ENCODE data around the gene PTPRD.

PTPRD gene

DNA sequence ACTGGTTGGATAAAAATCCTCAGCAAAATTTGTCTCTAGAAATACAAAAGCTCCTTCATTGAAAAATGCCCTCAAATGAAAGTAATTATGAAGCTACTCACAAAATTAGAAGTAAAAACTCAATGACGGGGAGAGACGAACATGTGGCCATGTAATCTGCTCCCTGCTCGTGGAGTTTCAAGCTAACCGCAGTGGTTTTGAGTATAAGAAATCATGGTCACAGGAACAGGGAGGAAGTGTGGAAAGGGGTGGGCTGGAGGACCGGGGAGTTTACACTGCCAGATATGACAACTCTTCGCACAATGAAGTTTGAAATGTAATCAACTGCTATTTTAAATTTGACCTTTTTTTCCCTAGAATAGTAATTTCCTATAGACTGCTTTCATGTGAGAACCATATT lies 2047.8 kb downstream of the PTPRD start:
- TF ChIP-seq, protein P1, sequence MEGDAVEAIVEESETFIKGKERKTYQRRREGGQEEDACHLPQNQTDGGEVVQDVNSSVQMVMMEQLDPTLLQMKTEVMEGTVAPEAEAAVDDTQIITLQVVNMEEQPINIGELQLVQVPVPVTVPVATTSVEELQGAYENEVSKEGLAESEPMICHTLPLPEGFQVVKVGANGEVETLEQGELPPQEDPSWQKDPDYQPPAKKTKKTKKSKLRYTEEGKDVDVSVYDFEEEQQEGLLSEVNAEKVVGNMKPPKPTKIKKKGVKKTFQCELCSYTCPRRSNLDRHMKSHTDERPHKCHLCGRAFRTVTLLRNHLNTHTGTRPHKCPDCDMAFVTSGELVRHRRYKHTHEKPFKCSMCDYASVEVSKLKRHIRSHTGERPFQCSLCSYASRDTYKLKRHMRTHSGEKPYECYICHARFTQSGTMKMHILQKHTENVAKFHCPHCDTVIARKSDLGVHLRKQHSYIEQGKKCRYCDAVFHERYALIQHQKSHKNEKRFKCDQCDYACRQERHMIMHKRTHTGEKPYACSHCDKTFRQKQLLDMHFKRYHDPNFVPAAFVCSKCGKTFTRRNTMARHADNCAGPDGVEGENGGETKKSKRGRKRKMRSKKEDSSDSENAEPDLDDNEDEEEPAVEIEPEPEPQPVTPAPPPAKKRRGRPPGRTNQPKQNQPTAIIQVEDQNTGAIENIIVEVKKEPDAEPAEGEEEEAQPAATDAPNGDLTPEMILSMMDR (IDR thresholded peaks at IDR 0.05; ENCODE audit: extremely low read depth, missing control alignments) = no peak

DNA sequence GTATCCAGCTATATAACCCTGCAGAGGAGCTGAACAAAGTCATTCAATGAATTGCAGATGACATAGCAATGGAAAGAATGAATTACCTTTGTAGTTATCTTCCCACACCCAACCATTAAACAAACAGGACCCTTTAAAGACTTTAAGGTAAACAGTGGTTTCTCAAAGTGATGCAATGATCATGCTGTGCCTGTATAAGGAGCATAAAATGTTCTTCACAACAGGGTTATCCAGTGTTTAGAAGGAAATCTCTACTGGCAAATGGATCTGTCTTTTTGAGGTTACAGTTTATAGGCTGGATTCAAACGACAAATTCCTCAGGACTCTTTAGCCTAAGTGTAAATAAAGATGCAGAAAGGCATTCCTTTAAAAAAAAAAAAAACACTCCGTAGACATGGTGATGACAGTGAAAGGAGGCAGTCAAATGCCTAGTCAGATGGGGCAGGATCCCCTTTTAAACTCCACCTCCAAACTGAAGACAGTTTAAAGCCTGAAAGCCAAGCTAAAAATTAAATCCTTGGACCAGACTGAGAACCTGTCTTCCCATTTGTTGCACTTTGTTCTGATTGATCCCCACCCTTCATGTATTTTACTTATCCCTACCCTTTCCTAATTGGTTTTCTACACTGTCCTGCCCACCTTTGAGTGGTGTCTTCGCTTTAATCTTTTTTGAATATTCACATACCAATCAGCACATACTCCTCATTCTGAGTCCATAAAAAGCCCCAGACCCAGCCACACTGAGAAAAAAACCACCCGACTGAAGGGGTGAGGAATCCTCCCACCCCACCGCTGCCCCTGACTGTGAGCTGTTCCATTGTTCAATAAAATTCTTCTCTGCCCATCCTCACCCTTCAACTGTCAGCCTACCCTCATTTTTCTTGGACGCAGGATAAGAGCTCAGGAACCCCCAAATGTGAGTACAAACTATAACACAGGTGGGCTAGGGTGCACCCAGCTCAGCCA lies 2052.0 kb downstream of the PTPRD start:
- no peak for DNase-seq (ENCODE audit: low spot score)

More for the DNA sequence above, 2047.8 kb downstream of the PTPRD start:
- no peak for DNase-seq (ENCODE audit: low spot score)

DNA sequence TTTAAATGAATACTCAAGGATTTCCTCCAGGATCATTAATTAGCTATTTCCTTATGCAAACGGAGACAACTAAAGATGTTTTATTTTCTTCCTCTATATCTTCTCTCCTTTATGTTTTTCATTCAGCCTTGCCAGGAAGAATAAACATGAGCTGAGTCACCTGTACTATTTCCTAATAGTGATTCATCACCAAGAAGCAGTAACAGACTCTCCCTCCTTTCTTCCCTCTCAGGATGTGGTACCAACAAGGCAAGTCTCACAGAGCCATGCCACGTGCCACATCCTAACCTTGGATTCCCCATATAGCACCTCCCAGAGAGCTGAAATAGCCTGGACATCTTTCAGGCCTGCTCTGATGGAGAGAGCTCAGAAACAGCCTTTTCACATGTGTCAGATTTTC lies 2054.6 kb downstream of the PTPRD start:
- TF ChIP-seq, protein P1 (IDR thresholded peaks at IDR 0.05; ENCODE audit: extremely low read depth, missing control alignments) = no peak
- no peak for DNase-seq (ENCODE audit: low spot score)

More for the DNA sequence above, 2052.0 kb downstream of the PTPRD start:
- TF ChIP-seq, protein P1 (IDR thresholded peaks at IDR 0.05; ENCODE audit: extremely low read depth, missing control alignments) = no peak

DNA sequence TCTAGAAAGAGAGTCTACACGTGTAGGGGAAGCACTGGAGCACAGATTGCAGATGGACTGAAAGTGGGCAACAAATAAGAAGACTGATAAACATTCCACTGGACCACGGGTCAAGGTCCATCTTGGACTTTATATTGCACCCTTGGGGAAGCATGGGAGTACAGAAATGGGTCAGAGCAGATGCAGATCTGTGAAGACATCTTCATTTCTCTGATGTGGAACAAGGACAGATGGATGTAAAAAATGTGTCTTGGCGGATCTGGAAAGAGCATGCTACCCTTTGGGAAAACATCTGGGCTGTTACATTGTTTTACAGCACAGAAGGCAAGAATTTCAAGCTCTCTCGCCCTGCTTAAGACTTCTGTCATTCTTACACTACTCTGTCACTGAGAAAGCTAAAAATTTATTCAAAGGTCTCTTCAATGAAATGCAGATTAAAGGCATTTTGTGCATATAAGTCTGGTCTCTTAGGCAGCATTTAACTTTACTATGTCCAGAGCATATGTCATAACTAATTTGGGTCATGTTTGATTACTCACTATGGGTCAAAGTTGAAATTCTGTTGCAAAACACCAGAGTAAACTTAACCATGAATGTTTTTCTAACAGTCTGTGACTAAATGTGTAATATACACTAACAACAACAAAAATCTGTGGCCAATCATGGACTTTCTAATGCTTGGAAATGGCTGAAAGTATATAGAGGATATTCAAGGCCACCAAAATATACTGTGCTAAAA lies 2056.9 kb downstream of the PTPRD start:
- TF ChIP-seq, protein P1 (IDR thresholded peaks at IDR 0.05; ENCODE audit: extremely low read depth, missing control alignments) = no peak
- no peak for DNase-seq (ENCODE audit: low spot score)

DNA sequence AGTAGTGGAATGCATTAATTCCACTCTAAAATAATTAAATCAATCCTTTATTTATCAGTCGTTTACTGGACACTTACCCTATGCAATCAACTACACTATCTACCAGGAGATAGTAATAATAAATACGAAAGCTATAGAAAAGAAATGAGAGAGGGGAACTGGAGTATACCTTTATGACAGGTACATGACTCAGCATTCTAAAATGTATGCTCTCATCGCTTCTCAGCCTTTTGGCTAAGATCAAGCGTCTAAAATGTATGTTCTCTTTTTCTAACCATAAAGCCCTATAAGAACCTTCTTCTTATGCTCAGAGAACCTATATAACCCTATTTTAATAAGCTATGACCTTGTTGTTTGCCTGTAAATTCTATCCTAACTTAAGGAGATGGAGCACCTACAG lies 2059.4 kb downstream of the PTPRD start:
- DNase-seq (ENCODE audit: low spot score) = no peak
- TF ChIP-seq, protein P1 (IDR thresholded peaks at IDR 0.05; ENCODE audit: extremely low read depth, missing control alignments) = no peak

DNA sequence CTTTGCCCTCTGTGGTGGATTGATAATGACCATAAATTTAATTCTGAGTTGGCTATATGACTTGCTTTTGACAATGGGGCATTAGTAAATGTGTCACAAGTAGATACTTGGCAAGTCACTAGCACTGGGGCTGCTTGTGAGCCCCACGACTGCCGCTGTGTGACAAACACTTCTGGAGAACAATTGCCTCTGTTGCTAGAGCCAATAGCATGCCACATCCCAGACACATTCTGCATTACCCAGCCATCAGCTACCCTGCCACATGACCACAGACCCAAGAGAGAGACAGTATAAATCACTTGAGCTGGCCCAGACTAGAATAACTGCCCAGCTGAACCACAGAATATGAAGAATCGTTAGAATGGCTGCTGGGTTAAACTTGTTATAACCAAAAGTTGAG lies 2060.1 kb downstream of the PTPRD start:
- TF ChIP-seq, protein P1 (IDR thresholded peaks at IDR 0.05; ENCODE audit: extremely low read depth, missing control alignments) = no peak
- no peak for DNase-seq (ENCODE audit: low spot score)

DNA sequence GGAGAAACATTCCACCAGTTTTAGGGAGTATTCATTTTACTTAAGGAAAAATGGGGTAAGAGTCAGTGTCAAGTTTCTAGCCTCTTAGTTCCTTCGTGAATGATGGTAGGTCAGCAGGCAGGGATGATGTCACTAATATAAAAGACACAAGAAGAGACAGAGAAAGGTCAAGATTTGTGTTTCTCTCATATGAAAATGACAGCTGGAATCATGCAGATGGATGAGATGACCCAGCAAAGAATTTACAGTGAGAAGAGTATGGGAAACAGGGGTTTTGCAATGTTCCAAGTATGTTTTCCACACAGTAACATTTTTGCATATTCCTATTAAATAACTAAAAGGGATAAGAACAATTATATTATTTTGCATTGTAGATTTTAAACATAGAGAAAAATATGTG lies 2063.6 kb downstream of the PTPRD start:
- TF ChIP-seq, protein P1 (IDR thresholded peaks at IDR 0.05; ENCODE audit: extremely low read depth, missing control alignments) = no peak
- no peak for DNase-seq (ENCODE audit: low spot score)

Data from GM20000 (cell line).